HAP-1 (cell line): ENCODE results near the gene PTRHD1.
"Not testable (repeated sequence)": the region's sequence is repeated elsewhere in the genome, so short reads cannot be mapped to it uniquely, and the experiment has no call there.

ENCODE experiments used
- DNase-seq, 2 experiments: peaks; one replicate each; pipeline ENCODE4 v3.0.0-alpha.2; 2016 to 2020; ENCODE audit warnings: low spot score in 2 of 2
- H3K27me3 ChIP-seq: fragments of 250-450 bp; sonication (Bioruptor Pico); 2 replicates; pipeline ENCODE4 v1.5.1; 2020; ENCODE audit warnings: low read depth, mild to moderate bottlenecking, moderate library complexity
- H3K36me3 ChIP-seq: fragments of 250-450 bp; sonication (Bioruptor Pico); replicated peaks from 2 replicates; pipeline ENCODE4 v1.5.1; 2020; ENCODE audit warnings: mild to moderate bottlenecking
- H3K4me1 ChIP-seq: fragments of 250-450 bp; sonication (Bioruptor Pico); 2 replicates; pipeline ENCODE4 v1.5.1; 2020; ENCODE audit warnings: mild to moderate bottlenecking
- H3K4me3 ChIP-seq: fragments of 250-450 bp; sonication (Bioruptor Pico); 2 replicates; pipeline ENCODE4 v1.5.1; 2020; ENCODE audit warnings: mild to moderate bottlenecking, moderate library complexity
- H3K9me3 ChIP-seq: fragments of 250-450 bp; sonication (Bioruptor Pico); 2 replicates; pipeline ENCODE4 v1.5.1; 2020; ENCODE audit warnings: mild to moderate bottlenecking, moderate library complexity
- in situ Hi-C: fragments of 300-500 bp; cut with MboI; formaldehyde crosslinking; loops from 3 replicates; pipeline ENCODE4 v1.14.3; 2020; ENCODE audit warnings: low sequenced_read_pairs, inconsistent platforms, mixed read lengths

The PTRHD1 gene, protein sequence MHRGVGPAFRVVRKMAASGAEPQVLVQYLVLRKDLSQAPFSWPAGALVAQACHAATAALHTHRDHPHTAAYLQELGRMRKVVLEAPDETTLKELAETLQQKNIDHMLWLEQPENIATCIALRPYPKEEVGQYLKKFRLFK

DNA sequence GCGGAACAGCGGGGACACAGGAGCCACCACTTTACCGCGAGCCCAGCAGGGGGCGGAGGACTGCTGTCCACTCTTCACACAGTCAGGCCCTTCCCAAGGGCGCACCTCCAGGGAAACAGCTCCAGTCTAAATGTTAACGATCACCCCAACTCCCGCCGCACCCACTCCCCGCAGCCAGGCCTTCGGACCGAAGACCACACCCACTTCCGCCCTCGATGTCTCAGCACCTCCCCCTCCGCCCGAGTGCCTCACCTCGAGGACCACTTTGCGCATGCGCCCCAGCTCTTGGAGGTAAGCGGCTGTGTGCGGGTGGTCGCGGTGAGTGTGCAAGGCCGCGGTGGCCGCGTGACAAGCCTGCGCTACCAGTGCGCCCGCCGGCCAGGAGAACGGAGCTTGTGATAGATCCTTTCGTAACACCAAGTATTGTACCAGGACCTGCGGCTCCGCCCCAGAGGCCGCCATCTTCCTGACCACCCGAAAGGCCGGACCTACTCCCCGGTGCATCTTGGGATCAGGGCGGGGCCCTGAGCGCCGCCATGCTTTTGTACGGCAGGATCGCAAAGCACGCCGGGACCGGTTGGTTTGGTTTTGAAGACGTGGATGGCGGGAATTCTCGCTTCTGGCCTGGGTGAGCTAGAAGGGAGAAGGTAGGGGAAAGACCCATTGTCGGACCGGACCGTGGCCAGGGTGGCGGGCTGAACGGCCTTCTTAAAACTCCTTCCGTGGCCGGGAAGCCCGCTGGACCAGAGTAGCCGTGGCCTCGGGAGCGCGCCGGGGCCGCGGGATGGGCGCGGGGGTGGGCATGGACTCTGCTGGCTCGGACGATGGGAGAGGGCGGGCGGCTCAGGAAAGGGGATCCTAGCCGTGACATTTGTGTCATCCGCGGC, at the start of gene PTRHD1, which contains the start of gene CENPO:
TSS of gene PTRHD1 (minus strand) at position 518 of the 887 bp plus-strand sequence. CDS start at position 504, 14 bp downstream.
TSS of gene CENPO (plus strand) at position 552 of the 887 bp plus-strand sequence. CDS start 495 bp downstream, outside the sequence.
- Histone ChIP-seq H3K4me1 (peaks cover 16% of the 10 kb centered on the region), H3K4me3 (peak within 1 kb of the TSS; percentile 95), H3K36me3 (peaks cover 29% of the 10 kb centered on the region), H3K9me3 (no peaks in the 10 kb centered on the region), H3K27me3 (no peaks in the 10 kb centered on the region)
- DNase-seq = peak; percentile 93 to 97
- in situ Hi-C loops = no loop called here

DNA sequence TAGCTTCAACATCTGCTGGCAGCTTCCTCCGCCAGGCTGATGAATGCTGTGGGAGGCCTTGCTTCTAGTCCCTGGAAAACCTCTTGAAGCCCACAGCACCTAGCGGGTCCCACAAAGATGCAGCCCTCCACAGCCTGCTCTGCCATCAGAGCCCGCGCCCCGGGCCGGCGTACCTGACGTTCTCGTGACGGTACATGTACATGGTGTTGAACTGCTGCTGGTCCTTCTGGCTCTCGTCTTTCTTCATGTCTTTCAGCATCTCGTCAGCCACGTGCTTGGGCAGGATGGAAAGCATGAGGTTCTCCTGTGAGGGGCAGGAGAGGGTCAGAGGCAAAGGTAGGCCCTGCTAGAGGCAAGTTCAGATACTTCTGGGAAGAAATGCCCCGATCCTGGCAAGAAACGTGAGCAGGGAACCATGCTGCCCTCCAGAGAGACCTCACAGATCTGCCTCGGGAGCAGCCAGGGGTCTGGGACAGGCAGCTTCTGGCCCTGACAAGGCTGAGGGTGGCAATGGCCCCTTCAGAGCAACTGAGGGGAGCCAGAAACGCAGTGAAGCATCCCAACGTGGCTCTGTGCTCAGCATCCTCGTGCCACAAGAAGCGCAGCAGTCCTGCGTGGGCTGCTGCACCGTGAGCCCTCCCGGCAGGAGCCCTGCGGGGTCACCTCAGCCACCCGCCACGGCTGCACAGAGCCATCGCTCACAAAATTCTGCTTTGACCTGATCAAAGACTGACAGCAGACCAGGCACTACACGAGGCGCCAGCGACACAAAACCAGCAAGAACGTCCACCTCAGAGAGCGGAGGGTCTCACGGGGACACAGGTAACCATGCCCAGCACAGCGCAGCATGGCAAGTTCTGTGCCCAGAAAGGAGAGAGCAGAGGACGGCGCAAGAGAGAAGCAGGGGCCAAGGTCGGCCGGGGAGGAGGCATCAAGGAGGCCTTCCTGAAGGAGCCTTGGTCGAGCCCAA, 49.2 kb upstream of the PTRHD1 start:
- DNase-seq = no peak
- peaks cover 17% of the 10 kb centered on the region for H3K36me3 ChIP-seq
- H3K4me1 ChIP-seq = no peaks in the 10 kb centered on the region
- H3K9me3 ChIP-seq = 0 out of 2 replicates have a peak, but pooled peaks cover 2% of the 10 kb centered on the region
- no peaks in the 10 kb centered on the region for H3K27me3 ChIP-seq
- no peak overlapping the region for H3K4me3 ChIP-seq
- in situ Hi-C loops = no loop called here

DNA sequence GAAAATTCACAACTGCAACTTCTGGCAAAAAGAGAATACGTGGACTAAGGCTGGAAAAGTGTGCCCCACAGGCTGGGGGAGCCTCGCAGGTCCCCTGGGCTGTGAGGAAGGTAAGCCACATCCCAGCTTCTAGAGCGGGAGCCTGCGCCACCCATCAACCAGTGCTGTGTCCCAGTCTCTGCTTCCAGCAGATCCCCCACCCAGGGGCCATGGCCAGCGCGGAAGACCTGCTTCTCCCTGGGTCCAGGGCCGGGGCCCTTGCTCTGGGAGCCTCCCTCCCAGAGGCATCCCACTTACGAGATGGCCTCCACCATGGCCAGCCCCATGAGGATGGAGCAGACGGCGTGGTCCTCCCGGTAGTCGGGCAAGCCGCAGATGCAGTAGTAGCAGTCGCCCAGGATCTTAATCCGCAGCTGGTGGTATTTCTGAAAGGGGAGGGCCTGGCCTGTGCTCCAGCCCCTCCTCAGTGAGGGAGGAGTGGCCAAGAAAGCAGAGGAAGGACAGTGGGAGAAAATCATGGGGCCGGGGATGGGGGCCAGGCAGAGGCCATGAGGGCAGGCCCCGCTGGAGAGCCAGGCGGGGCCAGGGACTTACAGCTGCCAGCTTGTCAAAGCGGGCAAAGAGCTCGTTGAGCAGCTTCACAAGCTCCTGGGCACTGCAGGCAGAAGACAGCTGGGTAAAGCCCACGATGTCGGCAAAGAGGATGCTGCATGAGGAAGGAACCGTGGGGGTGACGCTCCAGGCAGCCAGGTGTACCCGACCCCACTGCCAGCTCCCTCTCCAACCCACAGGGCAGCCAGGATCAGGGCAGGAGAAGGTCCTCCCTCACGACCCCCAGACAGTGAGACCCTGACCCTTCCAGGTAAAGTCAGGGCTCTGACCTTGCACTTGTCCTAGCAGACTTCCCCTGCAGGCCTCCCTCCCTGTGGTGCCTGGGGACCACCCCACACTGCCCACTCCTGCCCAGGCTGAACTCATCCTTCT, 48.1 kb upstream of the PTRHD1 start:
- Histone ChIP-seq H3K9me3 (0 out of 2 replicates have a peak, but pooled peaks cover 2% of the 10 kb centered on the region), H3K4me1 (no peaks in the 10 kb centered on the region), H3K27me3 (no peaks in the 10 kb centered on the region), H3K36me3 (peaks cover 28% of the 10 kb centered on the region), H3K4me3 (no peak overlapping the region)
- in situ Hi-C loops = no loop called here
- DNase-seq = no peak

DNA sequence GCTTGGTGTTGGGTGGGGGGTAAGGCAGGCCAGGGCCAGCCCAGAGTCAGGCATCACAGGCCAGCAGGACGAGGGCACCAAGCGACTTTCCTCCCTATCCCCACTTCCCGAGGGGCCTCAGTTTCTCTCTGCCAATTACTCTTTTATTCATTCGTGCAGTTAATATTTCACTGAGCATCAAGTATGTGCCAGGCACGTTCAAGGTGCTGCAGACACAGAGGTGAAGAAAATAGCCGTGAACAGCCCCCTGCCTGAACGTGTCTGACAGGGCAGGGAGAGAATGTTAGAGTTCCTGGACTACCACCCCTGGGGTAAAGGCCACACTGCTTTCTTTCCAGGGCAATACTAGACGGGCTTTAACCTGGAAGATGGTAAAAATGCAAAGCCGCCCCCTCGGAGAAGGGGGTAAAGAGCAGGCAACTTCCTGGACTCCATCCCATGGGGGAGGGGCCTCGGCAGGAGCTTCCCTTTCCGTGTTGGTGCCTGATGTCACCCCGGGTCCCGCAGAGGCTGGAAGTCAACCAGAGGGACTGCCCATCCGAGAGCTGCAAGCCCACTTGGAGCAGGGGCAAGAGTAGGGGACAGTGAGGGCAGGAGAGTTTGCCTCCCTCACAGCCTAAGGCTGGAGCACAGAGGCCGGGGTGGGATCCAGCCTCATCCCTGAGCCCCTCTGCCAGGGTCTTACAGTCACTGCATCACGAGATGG, 47.1 kb upstream of the PTRHD1 start:
- Histone ChIP-seq H3K4me3 (no peak overlapping the region), H3K36me3 (peaks cover 31% of the 10 kb centered on the region), H3K9me3 (no peaks in the 10 kb centered on the region), H3K4me1 (no peaks in the 10 kb centered on the region), H3K27me3 (no peaks in the 10 kb centered on the region)
- in situ Hi-C loops = no loop called here
- no peak for DNase-seq

DNA sequence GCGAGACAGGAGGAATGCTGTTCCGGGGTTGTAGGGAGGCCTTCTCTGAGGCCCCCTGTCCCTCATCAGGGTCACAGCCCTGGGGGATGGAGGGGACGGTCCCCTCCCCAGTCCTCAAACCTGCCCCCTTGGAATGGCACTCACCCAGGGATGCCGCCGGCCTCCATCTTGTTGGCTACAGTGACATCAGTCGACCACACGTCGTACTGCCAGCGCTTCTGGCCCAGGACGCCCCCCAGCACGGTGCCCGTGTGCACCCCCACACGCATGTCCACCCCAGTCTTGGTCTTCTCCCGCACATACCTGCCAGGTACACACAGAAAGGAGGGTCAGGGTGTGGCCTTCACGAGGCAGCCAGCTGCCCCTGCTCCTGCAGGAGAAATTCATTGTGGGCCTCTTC, 46.5 kb upstream of the PTRHD1 start:
- Histone ChIP-seq H3K36me3 (peaks cover 34% of the 10 kb centered on the region), H3K27me3 (no peaks in the 10 kb centered on the region), H3K4me1 (no peaks in the 10 kb centered on the region), H3K9me3 (no peaks in the 10 kb centered on the region), H3K4me3 (no peak overlapping the region)
- no peak for DNase-seq
- in situ Hi-C loops = no loop called here

DNA sequence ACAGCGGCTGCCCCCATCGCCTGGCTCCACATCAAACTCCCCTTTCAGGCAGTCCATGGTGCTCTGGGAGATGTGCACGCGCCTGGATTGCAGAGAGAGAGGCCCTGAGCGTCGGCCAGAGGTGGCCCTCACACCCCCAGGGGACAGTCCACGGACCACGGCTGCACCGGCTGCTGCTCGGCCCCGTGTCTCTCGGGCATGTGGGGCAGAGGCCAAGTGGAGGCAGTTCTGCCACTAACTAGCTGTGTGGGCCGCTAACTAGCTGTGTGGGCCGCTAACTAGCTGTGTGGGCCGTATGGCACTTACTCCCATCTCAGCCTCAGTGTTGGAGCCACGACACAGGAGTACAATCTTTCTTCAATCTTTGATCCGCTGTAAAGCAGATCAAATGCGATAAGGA, 45.4 kb upstream of the PTRHD1 start:
- Histone ChIP-seq H3K4me1 (no peaks in the 10 kb centered on the region), H3K27me3 (no peaks in the 10 kb centered on the region), H3K4me3 (no peak overlapping the region), H3K36me3 (peaks cover 40% of the 10 kb centered on the region), H3K9me3 (no peaks in the 10 kb centered on the region)
- in situ Hi-C loops = no loop called here
- no peak for DNase-seq

DNA sequence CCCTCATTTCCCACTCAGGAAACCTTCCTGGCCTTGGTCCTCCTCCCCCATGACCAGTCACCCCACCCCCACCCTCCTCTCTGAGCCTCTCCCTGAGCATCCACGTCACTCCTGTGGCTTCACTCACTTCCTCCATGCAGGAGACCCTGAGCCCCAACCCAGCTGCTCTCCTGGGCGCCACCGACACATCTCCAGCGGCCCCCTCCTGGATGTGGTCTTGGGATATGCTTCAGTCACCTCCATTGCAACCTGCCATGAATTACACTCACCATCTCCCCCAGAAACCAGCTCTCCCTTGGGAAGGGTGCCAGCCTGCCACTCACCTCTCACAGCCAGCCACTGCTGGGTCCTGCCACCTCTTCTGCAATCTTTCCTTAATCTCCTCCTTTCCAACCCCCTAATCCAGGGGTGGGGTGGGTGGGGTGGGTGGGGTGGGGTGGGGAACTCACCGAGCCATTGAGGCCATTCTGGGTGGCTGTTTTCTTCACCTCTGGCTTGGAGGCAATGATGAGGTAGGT, 44.9 kb upstream of the PTRHD1 start:
- Histone ChIP-seq H3K4me1 (no peaks in the 10 kb centered on the region), H3K36me3 (peaks cover 43% of the 10 kb centered on the region), H3K27me3 (no peaks in the 10 kb centered on the region), H3K9me3 (no peaks in the 10 kb centered on the region), H3K4me3 (no peak overlapping the region)
- no peak for DNase-seq
- in situ Hi-C loops = no loop called here

DNA sequence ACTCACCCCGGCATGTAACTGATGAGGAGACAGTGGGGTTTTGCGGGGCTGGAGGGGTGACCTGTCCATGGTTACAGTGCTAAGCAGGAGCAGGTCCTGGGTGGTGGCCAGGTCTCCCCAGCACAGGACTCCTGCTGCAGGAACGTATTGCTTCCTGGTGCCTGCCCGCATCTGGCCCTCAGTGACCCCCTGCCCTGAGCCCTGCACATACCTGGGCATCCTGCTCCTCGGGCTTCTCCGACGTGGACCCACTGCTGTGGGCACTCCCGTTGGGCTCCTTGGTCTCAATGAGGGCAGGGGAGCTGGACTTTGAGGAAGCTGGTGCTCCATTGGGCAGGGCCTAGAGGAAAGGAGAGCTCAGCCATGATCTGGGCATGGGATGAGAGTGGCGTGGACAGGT, 43.5 kb upstream of the PTRHD1 start:
- peaks cover 44% of the 10 kb centered on the region for H3K36me3 ChIP-seq
- H3K4me3 ChIP-seq = no peak overlapping the region
- no peaks in the 10 kb centered on the region for H3K9me3 ChIP-seq
- H3K4me1 ChIP-seq = no peaks in the 10 kb centered on the region
- no peak for DNase-seq
- in situ Hi-C loops = no loop called here
- H3K27me3 ChIP-seq = no peaks in the 10 kb centered on the region

DNA sequence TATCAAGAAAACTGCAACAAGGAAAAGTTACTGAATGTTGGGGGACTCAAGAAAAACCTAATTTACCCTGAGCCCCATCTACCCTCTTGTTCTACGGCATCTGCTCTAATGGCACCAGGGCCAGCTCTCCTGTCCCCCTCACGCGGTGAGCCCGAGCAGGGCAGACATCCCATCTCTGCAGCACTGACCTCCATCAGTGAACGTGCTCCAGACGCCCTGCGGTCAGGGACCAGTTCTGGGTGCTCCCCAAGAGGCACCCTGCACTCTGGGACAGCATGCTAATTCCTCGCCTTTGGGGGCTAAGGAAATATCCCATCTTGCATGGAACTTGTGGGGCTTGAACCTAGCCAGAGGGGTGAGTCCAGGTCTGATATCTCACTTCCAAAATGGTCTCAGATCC, 43.0 kb upstream of the PTRHD1 start:
- no peak for DNase-seq
- H3K4me3 ChIP-seq = no peak overlapping the region
- H3K27me3 ChIP-seq = no peaks in the 10 kb centered on the region
- no peaks in the 10 kb centered on the region for H3K4me1 ChIP-seq
- peaks cover 40% of the 10 kb centered on the region for H3K36me3 ChIP-seq
- in situ Hi-C loops = no loop called here
- no peaks in the 10 kb centered on the region for H3K9me3 ChIP-seq

DNA sequence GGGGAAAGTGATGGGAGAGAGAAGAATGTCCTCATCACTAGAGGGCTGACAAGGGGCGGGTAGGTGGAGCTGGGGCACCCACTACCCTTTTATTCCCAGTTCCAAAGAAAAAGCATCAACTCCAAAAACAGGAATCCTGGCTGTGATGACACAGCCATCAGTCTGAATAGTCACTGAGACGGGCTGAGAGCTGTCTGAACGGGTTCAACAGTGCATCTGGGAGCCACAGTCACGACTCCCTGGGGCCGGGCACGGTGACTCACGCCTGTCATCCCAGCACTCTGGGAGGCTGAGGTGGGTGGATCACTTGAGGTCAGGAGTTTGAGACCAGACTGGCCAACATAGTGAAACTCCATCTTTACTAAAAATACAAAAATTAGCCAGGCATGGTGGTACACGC, 42.2 kb upstream of the PTRHD1 start:
- H3K27me3 ChIP-seq, H3K4me1 ChIP-seq, H3K9me3 ChIP-seq, in situ Hi-C loops, DNase-seq, H3K4me3 ChIP-seq: not testable (repeated sequence)
- peaks cover 40% of the 10 kb centered on the region for H3K36me3 ChIP-seq

DNA sequence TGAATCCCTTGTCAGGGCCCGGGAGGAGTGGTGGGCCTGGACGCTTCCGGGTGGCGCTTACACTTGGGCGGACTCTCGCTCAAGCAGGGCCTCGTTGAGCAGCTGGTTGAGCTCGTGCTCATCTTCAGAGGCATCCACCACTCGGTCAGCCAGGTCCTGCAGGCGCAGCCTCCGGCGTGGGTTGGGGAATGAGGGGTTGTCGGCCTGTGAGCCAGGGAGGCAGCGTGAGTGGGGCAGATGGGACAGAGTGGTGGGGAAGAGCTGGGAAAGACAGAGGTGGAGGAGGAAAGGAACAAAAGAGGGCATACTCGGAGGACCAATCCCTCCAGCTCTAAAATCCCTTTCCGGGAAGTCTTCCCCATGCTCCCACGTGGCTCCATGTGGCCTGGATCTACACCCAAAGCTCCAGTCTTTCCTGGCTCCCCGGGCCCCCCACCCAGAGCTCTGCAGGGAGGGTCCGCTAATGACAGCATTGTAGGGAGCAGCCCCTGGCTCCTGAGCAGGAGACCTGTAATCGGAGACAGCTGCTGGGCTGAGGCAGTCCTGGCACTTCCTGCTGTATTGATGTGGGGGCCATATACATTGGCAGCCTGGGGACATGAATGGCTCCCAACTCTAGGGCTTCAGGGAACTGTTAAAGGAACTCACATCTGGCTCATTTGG, 41.7 kb upstream of the PTRHD1 start:
- no peak overlapping the region for H3K4me3 ChIP-seq
- in situ Hi-C loops = no loop called here
- no peaks in the 10 kb centered on the region for H3K27me3 ChIP-seq
- H3K4me1 ChIP-seq = no peaks in the 10 kb centered on the region
- DNase-seq = no peak
- peaks cover 43% of the 10 kb centered on the region for H3K36me3 ChIP-seq
- no peaks in the 10 kb centered on the region for H3K9me3 ChIP-seq
